Large intestine (tissue), 3 donors: Measurements from ENCODE around the gene MBNL2. TPM values are rescaled to one million over a fixed set of nuclear protein-coding genes. Genes with fewer than 3 reads are reported as not detected.
A peak's percentile ranks its signal among the peaks of the same experiment; 100 is the strongest.

Experiments used
- DNase-seq, 2 donors: peaks; one replicate each; pipeline versions ENCODE4 v3.0.0 to v3.0.0-alpha.2; 2013
- H3K27ac ChIP-seq: one replicate; pipeline ENCODE4 v1.5.1; 2013; ENCODE audit warnings: low read length
- H3K27me3 ChIP-seq: 2 replicates; pipeline ENCODE4 v1.6.1; 2013; ENCODE audit warnings: low read length; ENCODE audit not compliant: control insufficient read depth, insufficient read depth
- H3K36me3 ChIP-seq: 2 replicates; pipeline ENCODE4 v1.6.1; 2013; ENCODE audit warnings: low read length; ENCODE audit not compliant: control insufficient read depth, insufficient read depth
- H3K4me1 ChIP-seq: one replicate; pipeline ENCODE4 v1.6.1; 2013; ENCODE audit warnings: low read length; ENCODE audit not compliant: control insufficient read depth, insufficient read depth
- H3K4me3 ChIP-seq: one replicate; pipeline ENCODE4 v1.5.1; 2013; ENCODE audit warnings: low read length
- H3K9me3 ChIP-seq: one replicate; pipeline ENCODE4 v1.6.1; 2013; ENCODE audit warnings: mild to moderate bottlenecking, low read depth, low read length, moderate library complexity; ENCODE audit not compliant: control insufficient read depth
- WGBS: methylation state at CpG from one replicate; pipeline ENCODE4 v1.1.5; 2013; ENCODE audit warnings: low lambda C conversion rate; ENCODE audit not compliant: insufficient coverage; 5-methylcytosine and 5-hydroxymethylcytosine counted together
- polyA plus RNA-seq: library from polyadenylated mRNA; unstranded; fragments of 120-200 nt; gene quantifications from one replicate; pipeline ENCODE4 v1.2.1, GENCODE V29; 2013

Gene MBNL2
- polyA plus RNA-seq, 1 donor: 38.6 TPM

DNA sequence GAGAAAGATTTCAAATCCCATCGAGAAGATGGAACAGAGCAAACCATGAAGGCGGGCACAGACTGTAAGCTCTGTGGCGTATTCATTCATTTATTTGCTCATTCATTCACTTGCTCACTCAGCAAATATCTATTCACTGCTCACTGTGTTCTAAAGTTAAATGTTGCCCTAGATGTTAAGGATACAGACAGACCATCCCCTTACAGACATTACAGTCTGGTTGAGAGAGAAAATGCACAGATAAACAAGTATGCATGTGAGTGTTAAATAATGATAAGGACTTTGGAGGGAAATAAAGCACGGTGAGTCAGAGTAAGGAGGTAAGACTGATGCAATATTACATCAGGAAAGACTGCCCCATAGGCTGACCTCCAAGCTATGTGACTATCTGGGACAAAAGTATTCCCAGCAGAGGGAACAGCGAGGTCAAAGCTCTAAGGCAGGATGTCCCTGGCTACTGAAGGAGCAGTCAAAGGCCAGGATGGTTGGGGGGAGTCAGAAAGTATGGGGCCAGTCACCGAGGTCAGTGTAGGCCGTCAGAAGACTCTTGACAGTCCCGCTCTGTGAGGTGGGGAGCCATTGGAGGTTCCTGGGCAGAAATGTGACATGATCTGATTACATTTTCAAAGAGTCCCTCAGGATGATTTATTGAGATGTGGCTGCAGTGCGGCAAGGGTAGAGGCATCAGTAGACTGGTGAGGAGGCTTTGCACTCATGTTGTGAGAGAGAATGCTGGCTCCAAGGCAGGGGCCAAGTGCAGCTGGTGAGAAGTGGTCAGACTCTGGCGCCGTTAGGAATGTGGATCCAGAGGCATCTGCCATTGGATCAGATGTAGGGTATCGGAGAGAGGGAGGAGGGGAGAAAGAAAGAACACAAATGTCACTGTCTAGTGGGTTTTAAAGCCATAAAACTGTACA is 37.9 kb downstream of the MBNL2 start:
- DNase-seq: peak; percentile 40 to 60
- Histone ChIP-seq H3K27ac (peak overlapping the region; percentile 63), H3K4me1 (peaks cover 23% of the 10 kb centered on the region), H3K9me3 (no peaks in the 10 kb centered on the region), H3K4me3 (no peak overlapping the region), H3K36me3 (no peaks in the 10 kb centered on the region), H3K27me3 (no peaks in the 10 kb centered on the region)
- WGBS: 67% methylated on average over 2 of the region's 12 CpGs

- no peak overlapping the region for H3K27ac ChIP-seq
- H3K36me3 ChIP-seq: no peaks in the 10 kb centered on the region
- no CpG with 5 or more reads among the region's 9 CpGs for WGBS
- no peak overlapping the region for H3K4me3 ChIP-seq
- H3K9me3 ChIP-seq: no peaks in the 10 kb centered on the region
- DNase-seq: no peak
- H3K4me1 ChIP-seq: peaks cover 23% of the 10 kb centered on the region
- no peaks in the 10 kb centered on the region for H3K27me3 ChIP-seq
These were observed 39.3 kb downstream of the MBNL2 start for GRCh38 chr13:97261254-97262005.

- Histone ChIP-seq H3K27ac (no peak overlapping the region), H3K4me1 (peaks cover 23% of the 10 kb centered on the region), H3K4me3 (no peak overlapping the region), H3K36me3 (no peaks in the 10 kb centered on the region), H3K27me3 (no peaks in the 10 kb centered on the region), H3K9me3 (no peaks in the 10 kb centered on the region)
- 85% methylated on average over 3 of the region's 8 CpGs for WGBS
- DNase-seq: no peak
These were observed 39.9 kb downstream of the MBNL2 start for GRCh38 chr13:97262058-97262457.

DNA sequence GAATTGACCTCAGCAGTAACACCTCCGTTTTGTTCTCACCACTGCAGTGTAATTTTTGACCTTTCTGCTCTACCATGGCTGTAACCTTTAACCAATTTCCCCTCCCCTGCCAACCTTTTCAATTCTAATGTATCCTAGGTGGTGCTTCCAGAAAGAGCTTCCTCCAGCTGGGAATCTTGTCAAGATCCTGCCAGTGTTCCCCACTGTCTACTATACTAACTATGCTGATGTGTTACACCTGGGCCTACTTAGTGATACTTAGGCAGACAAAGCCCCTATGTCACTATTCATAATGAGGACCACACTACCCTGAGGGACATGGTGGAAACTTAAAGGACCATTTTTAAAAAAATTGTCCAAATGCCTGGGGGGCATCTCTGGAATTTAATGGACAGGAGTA is 41.0 kb downstream of the MBNL2 start:
- Histone ChIP-seq H3K9me3 (no peaks in the 10 kb centered on the region), H3K36me3 (peaks cover 5% of the 10 kb centered on the region), H3K27ac (no peak overlapping the region), H3K27me3 (no peaks in the 10 kb centered on the region), H3K4me1 (peaks cover 18% of the 10 kb centered on the region), H3K4me3 (no peak overlapping the region)
- WGBS: no CpG with 5 or more reads among the region's 1 CpG
- no peak for DNase-seq

DNA sequence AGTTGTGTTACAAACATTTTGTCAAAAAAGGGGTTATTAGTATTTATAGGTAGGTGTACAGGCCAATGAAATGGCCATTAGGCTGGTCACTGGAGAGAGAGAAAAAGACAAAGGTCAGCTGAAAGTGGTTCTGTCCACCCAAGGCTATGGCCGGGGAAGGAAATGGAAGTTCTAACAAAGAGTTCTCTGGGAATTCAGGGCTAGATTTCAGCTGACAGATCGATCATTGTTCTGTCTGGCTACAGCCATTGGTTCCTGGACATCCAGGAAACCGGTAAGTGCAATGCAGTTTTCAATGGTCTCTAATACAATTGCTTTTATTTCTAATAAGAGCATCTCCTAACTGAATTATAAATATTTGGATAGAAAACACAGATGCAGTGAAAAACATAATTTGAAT is 42.5 kb downstream of the MBNL2 start:
- no peaks in the 10 kb centered on the region for H3K9me3 ChIP-seq
- WGBS: 90% methylated on average over 2 of the region's 3 CpGs
- H3K36me3 ChIP-seq: peaks cover 9% of the 10 kb centered on the region
- H3K4me1 ChIP-seq: peaks cover 6% of the 10 kb centered on the region
- H3K4me3 ChIP-seq: no peak overlapping the region
- no peaks in the 10 kb centered on the region for H3K27me3 ChIP-seq
- no peak overlapping the region for H3K27ac ChIP-seq
- DNase-seq: no peak

DNA sequence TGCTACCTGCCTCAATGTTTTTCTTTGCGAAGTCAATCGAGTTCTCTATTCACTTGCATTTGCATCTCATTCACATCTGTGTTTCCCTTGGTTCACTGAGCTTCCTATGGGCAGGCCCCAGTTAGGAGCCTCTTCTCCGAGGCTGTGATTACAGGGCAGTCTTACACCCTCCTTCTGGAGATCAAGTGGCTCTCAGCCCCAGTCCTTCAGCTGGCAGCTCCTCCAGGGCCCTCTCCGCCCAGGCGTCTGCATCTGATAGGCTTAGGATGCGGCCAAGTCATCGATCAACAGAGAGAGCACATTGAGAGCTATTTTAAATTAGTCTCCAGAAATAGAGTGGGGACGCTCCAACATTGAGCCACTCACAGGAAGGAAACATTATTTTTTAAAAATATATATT is 44.2 kb downstream of the MBNL2 start:
- no peak overlapping the region for H3K27ac ChIP-seq
- H3K36me3 ChIP-seq: peaks cover 9% of the 10 kb centered on the region

DNA sequence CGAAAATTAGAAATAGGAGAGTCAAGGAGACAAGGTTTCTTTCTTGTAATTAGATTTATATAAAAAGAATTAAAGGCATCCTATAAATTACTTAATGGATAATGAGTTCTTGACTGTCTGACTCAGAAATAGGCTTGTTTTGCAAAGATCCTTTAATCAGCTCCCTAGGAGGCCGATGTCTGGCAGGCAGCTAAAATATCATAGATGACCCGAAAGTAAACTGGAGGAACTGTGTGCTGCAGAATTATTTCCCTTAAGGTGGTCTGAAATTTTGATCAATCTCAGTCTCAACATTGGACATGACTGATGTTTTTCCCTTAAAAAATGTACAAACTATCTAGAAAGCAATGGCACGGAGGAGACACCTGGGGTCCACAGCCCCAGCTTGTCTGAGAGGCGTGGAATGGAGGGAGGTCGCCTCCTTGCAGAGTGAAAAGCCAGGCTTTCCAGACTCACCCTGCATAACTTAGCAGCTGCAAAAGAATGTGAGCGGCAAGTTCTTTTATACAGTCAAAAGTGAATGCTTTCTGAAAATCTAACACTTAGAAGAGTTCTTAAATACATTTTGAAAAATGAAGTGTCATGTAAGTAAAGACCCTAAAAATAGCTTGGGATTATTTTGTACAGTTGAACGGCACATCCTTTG is 44.8 kb downstream of the MBNL2 start:
- no peak for DNase-seq
- no peaks in the 10 kb centered on the region for H3K4me1 ChIP-seq
- no peak overlapping the region for H3K4me3 ChIP-seq
- 90% methylated on average over 2 of the region's 8 CpGs for WGBS
- no peaks in the 10 kb centered on the region for H3K27me3 ChIP-seq
- peaks cover 9% of the 10 kb centered on the region for H3K36me3 ChIP-seq
- H3K9me3 ChIP-seq: no peaks in the 10 kb centered on the region
- H3K27ac ChIP-seq: no peak overlapping the region

More for the DNA sequence above, 44.2 kb downstream of the MBNL2 start:
- no peaks in the 10 kb centered on the region for H3K9me3 ChIP-seq
- H3K27me3 ChIP-seq: no peaks in the 10 kb centered on the region
- no peak for DNase-seq
- H3K4me1 ChIP-seq: no peaks in the 10 kb centered on the region
- H3K4me3 ChIP-seq: no peak overlapping the region
- WGBS: 79% methylated on average over 3 of the region's 8 CpGs

DNA sequence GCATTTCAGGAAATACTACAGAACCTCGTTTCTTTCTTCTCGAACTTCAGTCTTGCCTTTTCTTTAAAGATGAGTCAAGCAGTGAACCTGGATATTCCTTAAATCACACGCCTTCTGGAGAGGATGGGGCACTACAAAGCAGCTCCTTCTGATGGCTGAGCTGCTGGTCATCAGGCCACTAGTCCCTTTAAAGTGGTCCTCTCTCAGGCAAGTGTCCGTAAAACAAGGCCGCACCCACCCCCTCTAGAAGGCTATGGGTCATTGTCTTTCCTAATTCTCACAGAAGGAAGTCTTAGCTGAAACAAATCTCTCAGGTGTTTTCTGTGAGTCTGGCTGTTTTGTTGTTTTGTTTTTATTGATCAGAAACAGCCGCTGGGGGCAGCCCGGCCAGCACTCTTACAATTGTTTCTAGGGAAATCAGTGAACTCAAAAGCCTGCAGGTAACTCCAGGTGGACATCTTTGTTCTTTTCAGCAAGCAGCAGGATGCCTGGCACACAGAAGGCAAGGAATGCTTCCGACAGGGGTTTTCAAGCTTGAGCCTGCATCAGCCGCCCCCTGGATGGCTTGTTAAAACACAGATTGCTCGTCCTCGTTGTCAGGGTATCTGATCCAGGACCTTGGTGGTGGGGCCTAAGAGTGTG is 45.4 kb downstream of the MBNL2 start:
- no peak for DNase-seq
- Histone ChIP-seq H3K4me1 (no peaks in the 10 kb centered on the region), H3K27ac (no peak overlapping the region), H3K36me3 (peaks cover 9% of the 10 kb centered on the region), H3K9me3 (no peaks in the 10 kb centered on the region), H3K4me3 (no peak overlapping the region), H3K27me3 (no peaks in the 10 kb centered on the region)
- no CpG with 5 or more reads among the region's 11 CpGs for WGBS

DNA sequence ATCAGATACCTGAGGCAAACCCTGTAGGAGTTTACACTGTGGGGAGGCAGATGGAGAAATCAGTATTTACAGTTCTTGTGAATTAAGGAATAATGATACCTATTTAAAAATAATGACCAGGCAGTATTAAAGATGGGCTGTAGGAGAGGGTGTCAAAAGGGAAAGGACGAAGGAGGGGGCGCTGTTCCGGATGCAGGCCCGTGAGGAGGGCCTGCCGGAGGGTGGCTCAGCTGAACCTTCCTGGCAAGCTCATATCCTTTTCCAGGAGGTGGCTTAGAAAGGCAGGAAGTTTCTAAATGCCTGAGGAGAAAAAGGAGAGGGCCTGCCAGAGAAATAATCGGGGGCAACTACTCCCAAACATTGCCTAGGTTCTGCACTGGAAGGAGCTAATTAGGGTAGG is 46.6 kb downstream of the MBNL2 start:
- Histone ChIP-seq H3K4me1 (no peaks in the 10 kb centered on the region), H3K36me3 (peaks cover 9% of the 10 kb centered on the region), H3K27me3 (no peaks in the 10 kb centered on the region), H3K27ac (no peak overlapping the region), H3K9me3 (no peaks in the 10 kb centered on the region), H3K4me3 (no peak overlapping the region)
- no CpG with 5 or more reads among the region's 6 CpGs for WGBS
- no peak for DNase-seq

GRCh38 chr13:97269603-97270002 is 47.5 kb downstream of the MBNL2 start:
- no peak for DNase-seq
- Histone ChIP-seq H3K9me3 (no peaks in the 10 kb centered on the region), H3K4me3 (no peak overlapping the region), H3K4me1 (peaks cover 7% of the 10 kb centered on the region), H3K27ac (no peak overlapping the region), H3K27me3 (no peaks in the 10 kb centered on the region), H3K36me3 (peaks cover 9% of the 10 kb centered on the region)
- 100% methylated on average over 1 of the region's 3 CpGs for WGBS
